HEK293T (cell line): Measurements from ENCODE around the gene COL26A1.

ENCODE experiments used
- FOXK2 ChIP-seq: fragments of 450-650 bp; IDR thresholded peaks from 2 replicates; pipeline ENCODE4 v1.6.1; 2016; ENCODE audit warnings: mild to moderate bottlenecking
- HDGF ChIP-seq: fragments of 450-650 bp; IDR thresholded peaks from 2 replicates; pipeline ENCODE4 v1.6.1; 2017; ENCODE audit warnings: antibody characterized with exemption, borderline replicate concordance
- NFRKB ChIP-seq: fragments of 450-650 bp; IDR thresholded peaks from 2 replicates; pipeline ENCODE4 v1.6.1; 2016; ENCODE audit warnings: mild to moderate bottlenecking, moderate library complexity
- SUZ12 ChIP-seq: fragments of 450-650 bp; IDR thresholded peaks from 2 replicates; pipeline ENCODE4 v1.6.1; 2016; ENCODE audit warnings: mild to moderate bottlenecking
- TARDBP ChIP-seq: fragments of 450-650 bp; IDR thresholded peaks from 2 replicates; pipeline ENCODE4 v1.6.1; 2016
- ZNF384 ChIP-seq: fragments of 450-650 bp; IDR thresholded peaks from 2 replicates; pipeline ENCODE4 v1.6.1; 2016

DNA sequence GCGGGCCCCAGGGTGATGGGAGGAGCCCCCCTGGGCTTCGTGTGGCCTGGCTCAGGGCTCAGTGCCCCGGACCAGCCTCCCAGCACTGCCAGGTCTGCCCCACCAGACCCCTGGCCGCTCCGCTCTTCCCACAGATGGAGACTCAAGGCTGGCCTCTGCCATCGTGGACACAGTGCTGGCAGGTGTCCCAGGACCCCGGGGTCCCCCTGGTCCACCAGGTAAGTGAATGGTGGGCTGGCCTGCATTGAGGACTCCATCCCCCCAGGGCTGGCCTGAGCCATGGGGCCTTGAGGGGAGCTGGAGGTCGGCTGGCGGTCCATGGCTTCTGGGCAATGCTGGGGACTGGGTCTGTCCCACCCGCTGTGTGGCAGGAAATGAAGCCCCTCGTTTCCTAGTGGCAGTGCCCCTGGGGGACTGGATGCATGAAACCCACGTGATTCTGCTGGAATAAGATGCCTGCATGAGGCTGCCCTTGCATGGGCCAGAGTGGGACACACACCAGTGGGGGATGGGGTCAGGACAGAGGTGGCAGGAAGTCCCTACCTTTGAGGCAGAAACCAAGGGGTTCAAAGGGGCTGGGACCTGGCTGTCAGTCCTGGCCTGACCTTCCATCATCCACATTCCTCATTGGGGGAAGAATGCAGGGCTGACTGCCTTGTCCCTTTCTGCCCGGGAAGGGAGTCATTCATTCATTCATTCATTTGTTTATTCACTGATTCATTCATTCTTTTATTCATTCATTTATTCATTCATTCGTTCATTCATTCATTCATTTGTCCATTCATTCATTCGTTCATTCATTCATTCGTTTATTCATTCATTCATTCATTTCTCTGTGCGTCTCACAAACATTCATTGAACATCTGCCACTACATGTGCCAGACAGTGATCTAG, 184.6 kb downstream of the COL26A1 start:
- TF ChIP-seq TARDBP (no peak), SUZ12 (no peak), HDGF (no peak), ZNF384 (no peak), NFRKB (no peak), FOXK2 (no peak)
